Epithelial cell of esophagus (primary cell): ENCODE data around the gene GSTM4.

Source experiments
- DNase-seq: peaks from one replicate; pipeline ENCODE4 v3.0.0; 2010; ENCODE audit warnings: low read depth
- H3K4me3 ChIP-seq: 2 replicates; pipeline ENCODE4 v1.5.1; 2011; ENCODE audit warnings: mild to moderate bottlenecking, low read length, control low read depth
- TF ChIP-seq, protein P1 (sequence below): IDR thresholded peaks from 2 replicates; pipeline ENCODE4 v1.5.1; 2011; ENCODE audit warnings: low read depth, mild to moderate bottlenecking, low read length, control low read depth, inconsistent platforms; ENCODE audit not compliant: insufficient read depth; ENCODE audit errors: missing control alignments

Gene GSTM4

GRCh38 chr1:109649491-109649914 is 6.4 kb upstream of the GSTM4 start:
- DNase-seq, result no peak
- TF ChIP-seq, protein P1, sequence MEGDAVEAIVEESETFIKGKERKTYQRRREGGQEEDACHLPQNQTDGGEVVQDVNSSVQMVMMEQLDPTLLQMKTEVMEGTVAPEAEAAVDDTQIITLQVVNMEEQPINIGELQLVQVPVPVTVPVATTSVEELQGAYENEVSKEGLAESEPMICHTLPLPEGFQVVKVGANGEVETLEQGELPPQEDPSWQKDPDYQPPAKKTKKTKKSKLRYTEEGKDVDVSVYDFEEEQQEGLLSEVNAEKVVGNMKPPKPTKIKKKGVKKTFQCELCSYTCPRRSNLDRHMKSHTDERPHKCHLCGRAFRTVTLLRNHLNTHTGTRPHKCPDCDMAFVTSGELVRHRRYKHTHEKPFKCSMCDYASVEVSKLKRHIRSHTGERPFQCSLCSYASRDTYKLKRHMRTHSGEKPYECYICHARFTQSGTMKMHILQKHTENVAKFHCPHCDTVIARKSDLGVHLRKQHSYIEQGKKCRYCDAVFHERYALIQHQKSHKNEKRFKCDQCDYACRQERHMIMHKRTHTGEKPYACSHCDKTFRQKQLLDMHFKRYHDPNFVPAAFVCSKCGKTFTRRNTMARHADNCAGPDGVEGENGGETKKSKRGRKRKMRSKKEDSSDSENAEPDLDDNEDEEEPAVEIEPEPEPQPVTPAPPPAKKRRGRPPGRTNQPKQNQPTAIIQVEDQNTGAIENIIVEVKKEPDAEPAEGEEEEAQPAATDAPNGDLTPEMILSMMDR, result no peak
- no peak overlapping the region for H3K4me3 ChIP-seq

- H3K4me3 ChIP-seq, result no peak overlapping the region
- TF ChIP-seq, protein P1, result no peak
- no peak for DNase-seq
Observed at GRCh38 chr1:109650609-109651008, 5.3 kb upstream of the GSTM4 start.

DNA sequence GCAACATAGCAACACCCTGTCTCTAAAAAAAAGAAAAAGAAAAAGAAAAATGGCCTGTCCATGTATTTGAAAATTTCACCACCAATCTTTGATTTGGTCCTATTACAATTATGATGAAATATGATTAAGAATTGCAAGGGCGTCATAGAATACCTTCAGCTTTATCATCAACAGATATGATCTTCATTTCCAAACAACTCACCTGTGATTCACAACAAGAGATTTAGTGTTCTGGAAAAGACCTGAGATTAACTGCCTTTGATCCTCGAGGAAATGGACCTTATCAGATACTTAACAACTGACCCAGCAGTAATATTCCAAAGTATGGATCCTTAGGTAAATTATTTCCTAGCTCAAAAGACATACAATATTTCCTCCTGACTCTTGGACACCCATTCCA is 3.5 kb upstream of the GSTM4 start:
- TF ChIP-seq, protein P1, result no peak

GRCh38 chr1:109653306-109653705 is 2.6 kb upstream of the GSTM4 start:
- DNase-seq, result no peak
- no peak overlapping the region for H3K4me3 ChIP-seq
- TF ChIP-seq, protein P1, result no peak

More for the DNA sequence above, 3.5 kb upstream of the GSTM4 start:
- DNase-seq, result no peak
- H3K4me3 ChIP-seq, result no peak overlapping the region

GRCh38 chr1:109654519-109654918 is 1.4 kb upstream of the GSTM4 start:
- TF ChIP-seq, protein P1, result no peak
- H3K4me3 ChIP-seq, result no peak overlapping the region
- DNase-seq, result no peak

GRCh38 chr1:109657395-109657794 is 1.5 kb downstream of the GSTM4 start:
- DNase-seq, result no peak
- TF ChIP-seq, protein P1, result no peak
- H3K4me3 ChIP-seq, result no peak overlapping the region

GRCh38 chr1:109657970-109658369 is 2.1 kb downstream of the GSTM4 start:
- no peak for DNase-seq
- TF ChIP-seq, protein P1, result no peak
- no peak overlapping the region for H3K4me3 ChIP-seq
